Mucosa of stomach (tissue), 1 donor: ENCODE results near the gene NKAIN2.
"Not testable (repeated sequence)": the region's sequence is repeated elsewhere in the genome, so short reads cannot be mapped to it uniquely, and the experiment has no call there.

Source experiments
- H3K27me3 ChIP-seq: one replicate; pipeline ENCODE4 v1.7.0; 2013; ENCODE audit warnings: mild to moderate bottlenecking, low read length; ENCODE audit not compliant: control insufficient read depth, insufficient read depth
- H3K36me3 ChIP-seq: one replicate; pipeline ENCODE4 v1.7.0; 2013; ENCODE audit warnings: low read length; ENCODE audit not compliant: control insufficient read depth, insufficient read depth
- H3K4me1 ChIP-seq: one replicate; pipeline ENCODE4 v1.7.0; 2013; ENCODE audit warnings: mild to moderate bottlenecking, low read length; ENCODE audit not compliant: control insufficient read depth, insufficient read depth
- H3K4me3 ChIP-seq: one replicate; pipeline ENCODE4 v1.7.0; 2013; ENCODE audit warnings: low read length
- H3K9ac ChIP-seq: one replicate; pipeline ENCODE4 v1.7.0; 2013; ENCODE audit warnings: mild to moderate bottlenecking, low read length, moderate library complexity
- H3K9me3 ChIP-seq: one replicate; pipeline ENCODE4 v1.7.0; 2013; ENCODE audit warnings: mild to moderate bottlenecking, low read length, moderate library complexity; ENCODE audit not compliant: control insufficient read depth
- donor health status: Pancreatic carcinoma.

The NKAIN2 gene

GRCh38 chr6:124348339-124348738 is 544.7 kb downstream of the NKAIN2 start:
- not testable (repeated sequence) for H3K4me1 ChIP-seq, H3K9me3 ChIP-seq

DNA sequence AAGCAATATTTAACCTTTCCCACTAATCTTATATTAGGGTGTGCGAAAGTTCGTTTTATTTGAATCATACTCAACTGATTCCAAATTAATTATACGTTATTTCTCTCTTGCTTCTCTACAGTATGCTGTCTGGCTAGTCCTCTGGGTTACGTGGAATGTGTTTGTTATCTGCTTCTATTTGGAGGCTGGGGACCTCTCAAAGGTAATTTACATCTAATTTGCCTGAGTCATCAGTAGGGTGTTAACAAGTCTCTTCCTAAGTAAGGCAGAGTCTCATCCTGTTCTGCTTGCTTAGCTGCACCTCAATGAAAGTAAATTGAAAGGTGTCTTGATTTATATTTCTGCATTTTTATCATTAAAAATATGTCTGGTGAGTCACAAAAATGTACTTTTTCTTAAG is 551.5 kb downstream of the NKAIN2 start:
- Histone ChIP-seq H3K9me3 (no peaks in the 10 kb centered on the region), H3K4me3 (no peak overlapping the region), H3K4me1 (no peaks in the 10 kb centered on the region), H3K27me3 (no peaks in the 10 kb centered on the region), H3K9ac (no peak overlapping the region), H3K36me3 (no peaks in the 10 kb centered on the region)

More at GRCh38 chr6:124348339-124348738, 544.7 kb downstream of the NKAIN2 start:
- not testable (repeated sequence) for H3K36me3 ChIP-seq, H3K4me3 ChIP-seq, H3K9ac ChIP-seq, H3K27me3 ChIP-seq

- Histone ChIP-seq H3K27me3 (no peaks in the 10 kb centered on the region), H3K9me3 (no peaks in the 10 kb centered on the region), H3K9ac (no peak overlapping the region), H3K4me1 (no peaks in the 10 kb centered on the region), H3K4me3 (no peak overlapping the region), H3K36me3 (no peaks in the 10 kb centered on the region)
Observed at GRCh38 chr6:124356276-124356810, 552.7 kb downstream of the NKAIN2 start.

DNA sequence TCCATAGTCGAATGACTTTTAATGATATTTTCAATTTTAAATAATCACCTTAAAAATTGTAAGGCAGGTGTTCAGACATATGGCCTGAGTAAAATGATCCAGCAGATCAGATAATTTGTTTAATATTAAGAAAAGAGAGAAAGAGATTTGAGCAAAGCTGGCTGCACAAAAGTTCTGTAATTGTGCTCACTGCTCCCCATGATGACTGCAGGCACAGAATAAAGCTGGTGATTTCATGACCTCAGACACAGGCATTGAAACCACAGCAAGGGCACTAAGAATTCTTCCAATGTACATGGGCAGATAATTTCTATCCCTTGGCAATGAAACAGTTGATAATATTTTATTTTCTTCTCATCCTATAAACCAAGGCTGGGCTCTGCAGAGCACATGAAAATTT is 553.1 kb downstream of the NKAIN2 start:
- H3K36me3 ChIP-seq = no peaks in the 10 kb centered on the region

GRCh38 chr6:124368131-124368530 is 564.5 kb downstream of the NKAIN2 start:
- Histone ChIP-seq H3K27me3 (no peaks in the 10 kb centered on the region), H3K9ac (no peak overlapping the region), H3K4me1 (no peaks in the 10 kb centered on the region), H3K9me3 (no peaks in the 10 kb centered on the region), H3K4me3 (no peak overlapping the region), H3K36me3 (no peaks in the 10 kb centered on the region)

More for the DNA sequence above, 553.1 kb downstream of the NKAIN2 start:
- Histone ChIP-seq H3K9me3 (no peaks in the 10 kb centered on the region), H3K4me1 (no peaks in the 10 kb centered on the region), H3K9ac (no peak overlapping the region), H3K4me3 (no peak overlapping the region), H3K27me3 (no peaks in the 10 kb centered on the region)

DNA sequence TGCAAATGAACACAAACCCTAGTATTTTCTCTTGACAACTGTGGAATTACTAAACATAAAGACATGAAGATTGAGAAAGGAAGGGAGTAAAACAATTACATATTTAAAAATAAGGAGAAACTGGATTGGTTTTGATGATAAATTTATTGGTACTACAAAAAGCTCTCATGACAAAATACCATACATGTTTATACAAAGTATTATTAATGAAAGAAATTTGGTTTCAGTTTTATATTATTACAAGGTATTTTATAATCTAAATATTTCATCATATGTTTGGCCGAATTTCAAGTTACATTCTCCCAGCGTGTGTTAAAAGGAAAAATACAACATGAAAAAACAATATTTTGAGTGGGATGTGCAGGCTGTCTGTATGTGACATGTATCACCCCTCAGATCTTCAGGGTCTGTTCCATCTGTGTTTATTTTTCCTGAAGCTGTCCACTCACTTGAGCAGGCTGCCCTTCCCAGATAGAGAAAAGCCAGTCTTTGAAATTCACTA is 568.4 kb downstream of the NKAIN2 start:
- no peaks in the 10 kb centered on the region for H3K9me3 ChIP-seq
- H3K4me3 ChIP-seq = no peak overlapping the region
- no peaks in the 10 kb centered on the region for H3K27me3 ChIP-seq
- H3K9ac ChIP-seq = no peak overlapping the region
- H3K4me1 ChIP-seq = no peaks in the 10 kb centered on the region
- no peaks in the 10 kb centered on the region for H3K36me3 ChIP-seq

DNA sequence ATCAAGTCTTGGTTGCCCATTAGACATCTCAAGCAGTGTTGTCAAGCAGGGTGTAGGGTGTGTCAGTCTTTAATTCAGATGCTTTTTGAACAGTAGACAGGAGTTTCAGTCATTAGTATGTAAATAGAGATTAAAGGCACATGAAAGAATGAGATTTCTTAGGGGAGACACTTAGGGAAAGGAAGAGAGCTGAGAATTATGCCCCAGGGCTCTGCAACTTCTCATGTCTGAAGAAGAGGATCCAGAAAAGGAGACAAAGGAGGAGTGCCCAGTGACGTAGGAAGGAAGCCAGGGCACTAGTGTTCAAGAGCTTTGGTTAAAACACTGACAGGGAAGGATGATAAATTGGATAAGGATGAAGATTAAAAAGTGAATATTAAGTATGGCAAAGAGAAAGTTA is 569.7 kb downstream of the NKAIN2 start:
- no peaks in the 10 kb centered on the region for H3K36me3 ChIP-seq
- H3K9ac ChIP-seq = no peak overlapping the region
- no peaks in the 10 kb centered on the region for H3K4me1 ChIP-seq
- no peaks in the 10 kb centered on the region for H3K9me3 ChIP-seq
- H3K27me3 ChIP-seq = no peaks in the 10 kb centered on the region
- H3K4me3 ChIP-seq = no peak overlapping the region

- Histone ChIP-seq H3K27me3 (no peaks in the 10 kb centered on the region), H3K9me3 (no peaks in the 10 kb centered on the region), H3K9ac (no peak overlapping the region), H3K4me1 (no peaks in the 10 kb centered on the region), H3K36me3 (no peaks in the 10 kb centered on the region), H3K4me3 (no peak overlapping the region)
Observed at GRCh38 chr6:124389127-124389526, 585.5 kb downstream of the NKAIN2 start.

- Histone ChIP-seq H3K9ac (no peak overlapping the region), H3K27me3 (no peaks in the 10 kb centered on the region), H3K36me3 (no peaks in the 10 kb centered on the region), H3K4me1 (no peaks in the 10 kb centered on the region), H3K9me3 (no peaks in the 10 kb centered on the region), H3K4me3 (no peak overlapping the region)
Observed at GRCh38 chr6:124393536-124393935, 589.9 kb downstream of the NKAIN2 start.

GRCh38 chr6:124396361-124396760 is 592.7 kb downstream of the NKAIN2 start:
- H3K9ac ChIP-seq = no peak overlapping the region
- H3K36me3 ChIP-seq = no peaks in the 10 kb centered on the region
- H3K27me3 ChIP-seq = no peaks in the 10 kb centered on the region
- no peaks in the 10 kb centered on the region for H3K9me3 ChIP-seq
- H3K4me1 ChIP-seq = no peaks in the 10 kb centered on the region
- H3K4me3 ChIP-seq = no peak overlapping the region

- Histone ChIP-seq H3K36me3 (no peaks in the 10 kb centered on the region), H3K9ac (no peak overlapping the region), H3K4me1 (no peaks in the 10 kb centered on the region), H3K9me3 (no peaks in the 10 kb centered on the region), H3K27me3 (no peaks in the 10 kb centered on the region), H3K4me3 (no peak overlapping the region)
Observed at GRCh38 chr6:124400261-124400999, 596.8 kb downstream of the NKAIN2 start.

GRCh38 chr6:124410425-124410824 is 606.8 kb downstream of the NKAIN2 start:
- H3K36me3 ChIP-seq, H3K9ac ChIP-seq, H3K9me3 ChIP-seq, H3K27me3 ChIP-seq, H3K4me1 ChIP-seq, H3K4me3 ChIP-seq: not testable (repeated sequence)
